ENCODE measurements around the gene TMEM255B.

DNA sequence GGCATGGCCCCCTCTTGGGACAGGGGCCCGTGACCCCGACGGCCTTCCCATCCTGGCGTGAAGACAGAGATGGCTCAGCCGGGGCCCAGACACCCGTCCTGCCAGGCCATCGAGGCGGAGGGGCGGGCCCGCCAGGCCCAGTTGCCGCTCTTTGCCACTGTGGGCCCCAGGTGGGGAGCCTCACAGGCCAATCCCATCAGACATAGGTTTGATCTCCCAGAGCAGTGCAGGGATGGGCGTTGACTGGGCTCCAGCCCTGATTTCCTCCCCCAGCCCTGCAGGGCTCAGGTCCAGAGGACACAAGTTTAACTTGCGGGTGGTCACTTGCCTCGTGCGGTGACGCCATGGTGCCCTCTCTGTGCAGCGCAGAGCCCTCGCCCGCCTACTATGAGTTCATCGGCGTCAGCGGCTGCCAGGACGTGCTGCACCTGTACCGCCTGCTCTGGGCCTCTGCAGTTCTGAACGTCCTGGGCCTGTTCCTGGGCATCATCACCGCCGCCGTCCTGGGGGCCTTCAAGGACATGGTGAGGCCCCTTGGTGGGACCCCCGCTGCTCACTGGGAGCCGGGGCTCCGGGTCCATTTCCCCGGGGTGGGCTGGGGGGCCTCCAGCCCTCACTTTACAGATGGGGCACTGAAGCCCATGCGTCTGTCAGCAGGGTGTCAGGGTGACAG, 42.4 kb downstream of the TMEM255B start:
- TF ChIP-seq EZH2 (IDR thresholded peaks at IDR 0.05) (no peak), YY1 (IDR thresholded peaks at IDR 0.05; ENCODE audit: extremely low read depth, insufficient replicate concordance, low read depth, low read length) (no peak)
- TF ChIP-seq, protein P1, sequence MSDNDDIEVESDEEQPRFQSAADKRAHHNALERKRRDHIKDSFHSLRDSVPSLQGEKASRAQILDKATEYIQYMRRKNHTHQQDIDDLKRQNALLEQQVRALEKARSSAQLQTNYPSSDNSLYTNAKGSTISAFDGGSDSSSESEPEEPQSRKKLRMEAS (IDR thresholded peaks at IDR 0.05) = no peak
